HG02840 (cell line): ENCODE measurements around the gene PKNOX2.

Experiments
- ATAC-seq: cut with Tn5 transposase; IDR thresholded peaks from one replicate; pipeline ENCODE4 v1.9.1; 2021; ENCODE audit warnings: mild to moderate bottlenecking, moderate library complexity, moderate number of reproducible peaks; ENCODE audit not compliant: unreplicated experiment, low FRiP score

The PKNOX2 gene, protein sequence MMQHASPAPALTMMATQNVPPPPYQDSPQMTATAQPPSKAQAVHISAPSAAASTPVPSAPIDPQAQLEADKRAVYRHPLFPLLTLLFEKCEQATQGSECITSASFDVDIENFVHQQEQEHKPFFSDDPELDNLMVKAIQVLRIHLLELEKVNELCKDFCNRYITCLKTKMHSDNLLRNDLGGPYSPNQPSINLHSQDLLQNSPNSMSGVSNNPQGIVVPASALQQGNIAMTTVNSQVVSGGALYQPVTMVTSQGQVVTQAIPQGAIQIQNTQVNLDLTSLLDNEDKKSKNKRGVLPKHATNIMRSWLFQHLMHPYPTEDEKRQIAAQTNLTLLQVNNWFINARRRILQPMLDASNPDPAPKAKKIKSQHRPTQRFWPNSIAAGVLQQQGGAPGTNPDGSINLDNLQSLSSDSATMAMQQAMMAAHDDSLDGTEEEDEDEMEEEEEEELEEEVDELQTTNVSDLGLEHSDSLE

GRCh38 chr11:125164422-125165110, at the start of gene PKNOX2:
TSS of gene PKNOX2 (plus strand) at chr11:125164751. CDS start at chr11:125351306, 186,555 bp downstream.
- ATAC-seq: no peak

DNA sequence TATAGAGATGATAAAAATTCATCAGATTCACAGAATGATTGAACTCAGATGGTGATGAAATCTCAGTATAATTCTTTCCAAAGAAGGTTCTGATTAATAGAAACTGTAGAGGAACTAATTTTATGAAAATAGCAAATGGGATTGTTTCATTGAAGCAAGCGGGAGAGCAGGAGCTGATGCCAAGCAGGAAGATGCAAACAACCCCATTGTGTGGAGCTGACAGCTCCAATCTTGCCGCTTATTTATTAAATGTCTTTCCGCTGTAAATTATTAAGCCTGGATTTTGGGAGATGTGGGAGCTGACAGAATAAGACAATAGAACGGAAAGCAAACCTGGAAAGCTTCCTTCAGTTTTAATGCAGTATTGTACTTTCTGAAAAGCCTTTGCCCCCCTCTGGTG, 47.1 kb upstream of the PKNOX2 start:
- no peak for ATAC-seq

GRCh38 chr11:125123194-125123946, 41.2 kb upstream of the PKNOX2 start:
- no peak for ATAC-seq

DNA sequence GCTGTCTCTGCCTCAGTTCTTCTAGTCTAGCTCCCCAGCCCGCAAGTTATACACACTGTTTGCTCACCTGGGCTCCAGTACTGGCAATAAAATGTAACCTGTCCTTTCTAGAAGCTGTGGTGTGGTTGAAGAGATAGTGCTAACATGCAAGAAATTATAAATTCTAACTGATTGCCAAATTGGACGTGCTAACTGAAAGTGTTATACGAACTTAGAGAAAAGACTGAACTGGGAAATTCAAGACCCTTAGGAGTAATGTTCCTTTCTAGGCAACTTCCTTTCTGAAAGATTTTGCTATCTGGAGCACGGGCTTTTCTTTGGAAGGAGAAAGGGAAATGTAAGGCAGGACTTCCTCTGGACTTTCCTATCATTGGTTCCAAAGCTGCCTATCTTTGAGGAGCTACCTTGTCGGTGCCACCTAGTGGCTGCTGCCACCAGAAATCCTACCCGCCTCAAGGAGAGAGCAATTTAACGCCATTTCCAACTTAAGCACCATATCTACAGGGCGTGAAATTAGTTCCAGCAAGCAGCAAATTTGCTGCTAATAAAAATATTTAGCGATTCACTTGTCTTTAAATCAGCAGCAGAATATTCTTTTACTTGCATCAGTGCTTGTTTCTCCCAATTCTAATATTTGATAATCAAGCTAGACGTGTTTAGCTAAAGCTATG, 40.5 kb upstream of the PKNOX2 start:
- no peak for ATAC-seq

DNA sequence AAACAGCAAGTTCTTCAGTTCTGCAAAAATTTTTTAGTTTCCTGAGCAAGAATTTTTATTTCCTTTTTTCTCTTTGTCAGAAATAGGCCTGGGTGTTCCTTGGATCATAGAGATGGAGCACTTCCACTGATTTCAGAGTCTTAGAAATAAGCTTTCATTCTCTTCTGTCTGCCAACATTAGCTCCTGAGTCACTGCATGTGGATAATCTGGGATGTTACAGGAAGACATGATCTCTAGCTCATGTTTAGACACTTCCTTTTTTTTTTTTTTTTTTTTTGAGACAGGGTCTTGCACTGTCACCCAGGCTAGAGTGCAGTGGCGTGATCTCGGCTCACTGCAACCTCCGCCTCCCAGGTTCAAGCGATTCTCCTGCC, 39.9 kb upstream of the PKNOX2 start:
- ATAC-seq: no peak

DNA sequence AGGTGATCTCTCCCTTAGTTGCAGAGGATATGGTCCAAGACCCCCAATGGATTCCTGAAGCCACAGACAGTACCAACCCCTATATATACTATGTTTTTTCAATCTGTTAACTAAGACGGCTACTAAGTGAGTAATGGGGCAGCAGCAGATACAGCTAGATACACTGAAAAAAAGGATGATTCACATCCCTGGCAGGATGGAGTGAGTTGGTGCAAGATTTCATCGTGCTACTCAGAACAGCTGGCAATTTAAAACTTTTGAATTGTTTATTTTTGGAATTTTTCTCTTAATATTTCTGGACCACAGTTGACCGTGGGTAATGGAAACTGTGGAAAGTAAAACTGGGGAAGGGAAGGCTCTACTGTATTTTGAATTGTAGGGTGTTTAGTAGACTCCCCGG, 36.1 kb upstream of the PKNOX2 start:
- ATAC-seq: no peak

DNA sequence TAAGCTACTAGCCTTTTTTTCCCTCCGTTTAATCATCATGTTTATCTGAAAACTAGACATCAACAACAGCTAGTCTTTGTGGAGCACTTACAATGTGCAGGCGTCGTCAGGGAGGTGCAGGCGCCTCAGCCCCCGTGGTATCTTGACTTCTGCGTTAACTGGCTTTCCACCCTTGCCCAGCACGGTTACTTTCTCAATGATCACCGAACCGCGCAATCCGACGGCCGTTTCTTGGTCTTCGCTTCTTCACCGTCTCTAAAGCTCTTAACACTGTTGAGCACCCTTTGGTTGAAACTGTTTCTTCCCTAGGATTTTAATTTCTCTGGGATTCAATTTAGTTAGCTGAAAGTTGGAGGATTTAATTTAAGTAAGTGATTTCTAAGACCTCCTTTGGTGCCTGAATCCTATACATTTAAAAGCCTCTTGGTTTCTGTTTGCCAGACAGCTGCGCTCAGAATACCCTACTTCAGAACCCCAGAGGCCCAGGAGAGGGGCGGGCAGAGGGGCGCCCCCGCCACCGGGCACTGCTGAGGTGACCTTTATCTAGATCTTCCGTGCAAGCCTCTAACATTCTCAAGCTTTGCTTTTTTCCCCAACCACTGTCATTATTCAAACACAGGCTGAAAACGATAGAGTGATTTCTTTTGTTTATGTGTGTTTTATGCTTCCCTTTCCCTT, 35.1 kb upstream of the PKNOX2 start:
- ATAC-seq: no peak

GRCh38 chr11:125132071-125132470, 32.5 kb upstream of the PKNOX2 start:
- no peak for ATAC-seq

- no peak for ATAC-seq
Measured at GRCh38 chr11:125132596-125132995, 32.0 kb upstream of the PKNOX2 start.

- no peak for ATAC-seq
Measured at GRCh38 chr11:125136001-125136400, 28.6 kb upstream of the PKNOX2 start.

DNA sequence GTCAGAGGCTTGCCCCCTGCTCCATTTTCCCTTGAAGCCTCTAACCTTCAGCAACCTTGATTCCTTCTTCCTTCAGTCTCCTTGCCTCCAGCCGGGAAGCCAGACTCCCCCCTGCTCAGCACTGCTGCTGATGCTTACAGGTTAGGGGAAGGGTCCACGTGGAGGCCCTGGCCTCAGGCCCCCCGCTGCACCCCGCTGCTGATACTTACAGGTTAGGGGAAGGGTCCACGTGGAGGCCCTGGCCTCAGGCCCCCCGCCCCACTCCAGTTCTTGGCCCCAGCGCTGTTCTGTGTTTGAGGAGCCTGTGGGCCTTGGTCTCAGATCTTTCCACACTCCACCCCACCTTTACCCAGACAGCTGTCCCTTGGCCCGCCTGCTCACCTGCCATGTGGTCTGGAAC, 25.6 kb upstream of the PKNOX2 start:
- ATAC-seq: no peak

GRCh38 chr11:125139778-125140177, 24.8 kb upstream of the PKNOX2 start:
- no peak for ATAC-seq

GRCh38 chr11:125140233-125140632, 24.3 kb upstream of the PKNOX2 start:
- ATAC-seq: no peak

DNA sequence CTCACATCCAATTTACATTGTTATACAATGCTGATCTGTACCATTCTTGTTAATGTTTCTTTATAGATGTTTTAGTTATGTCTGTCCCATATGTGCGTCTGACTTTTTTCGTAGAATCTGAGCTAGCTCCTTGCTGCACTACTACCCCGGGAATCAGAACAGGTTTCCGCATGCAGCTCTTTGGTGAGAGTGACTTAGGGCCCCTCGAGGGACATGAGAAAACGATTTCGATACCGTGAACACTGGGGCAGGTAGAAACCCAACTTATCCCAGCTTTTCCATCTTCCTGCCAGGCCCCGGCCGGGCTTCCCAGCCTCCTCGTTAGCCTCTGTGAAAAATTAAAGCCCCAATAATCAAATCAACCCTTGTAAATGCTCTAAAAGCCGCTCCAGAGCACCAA, 23.4 kb upstream of the PKNOX2 start:
- ATAC-seq: no peak

DNA sequence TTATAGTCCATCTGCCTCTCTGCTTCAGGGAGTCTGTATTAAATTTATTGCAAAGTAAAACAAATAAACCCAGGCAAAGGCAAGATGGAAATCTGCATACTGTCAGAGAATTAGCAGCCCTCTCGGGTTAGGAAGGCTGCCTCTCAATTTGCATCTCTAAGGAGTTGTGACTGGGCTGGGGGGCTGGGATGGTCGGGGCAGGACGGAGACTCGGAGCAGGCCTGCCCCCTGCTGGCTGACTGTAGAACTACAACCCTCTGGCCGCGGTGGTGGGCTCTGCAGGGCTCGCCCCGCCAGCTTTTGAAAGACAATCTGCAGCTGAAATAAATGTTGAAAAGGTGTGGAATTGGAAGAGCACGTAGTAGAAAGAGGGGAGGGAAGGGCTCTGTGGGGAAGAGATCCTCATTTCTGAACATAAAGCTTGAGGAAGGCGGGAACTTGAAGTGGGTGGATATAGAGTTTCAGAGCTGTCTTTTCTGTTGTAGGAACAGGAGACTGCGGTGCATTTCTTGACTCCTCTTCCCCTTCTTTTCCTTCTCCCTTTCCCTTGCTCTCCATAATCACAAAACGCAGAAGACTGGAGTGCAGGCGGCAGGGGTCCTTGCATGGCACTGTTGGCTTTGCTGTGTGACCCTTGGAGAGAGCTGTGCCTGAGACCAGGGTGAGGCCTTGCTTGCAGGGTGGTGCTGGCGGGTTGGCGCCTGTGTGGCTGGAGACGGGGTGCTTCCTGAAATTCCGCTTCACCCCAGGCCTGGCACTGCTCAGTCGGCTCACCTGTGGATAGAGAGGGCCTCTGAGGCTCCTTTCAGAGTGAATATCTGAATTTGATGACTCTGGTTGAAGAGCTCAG, 22.6 kb upstream of the PKNOX2 start:
- ATAC-seq: no peak

GRCh38 chr11:125146232-125146631, 18.3 kb upstream of the PKNOX2 start:
- no peak for ATAC-seq

DNA sequence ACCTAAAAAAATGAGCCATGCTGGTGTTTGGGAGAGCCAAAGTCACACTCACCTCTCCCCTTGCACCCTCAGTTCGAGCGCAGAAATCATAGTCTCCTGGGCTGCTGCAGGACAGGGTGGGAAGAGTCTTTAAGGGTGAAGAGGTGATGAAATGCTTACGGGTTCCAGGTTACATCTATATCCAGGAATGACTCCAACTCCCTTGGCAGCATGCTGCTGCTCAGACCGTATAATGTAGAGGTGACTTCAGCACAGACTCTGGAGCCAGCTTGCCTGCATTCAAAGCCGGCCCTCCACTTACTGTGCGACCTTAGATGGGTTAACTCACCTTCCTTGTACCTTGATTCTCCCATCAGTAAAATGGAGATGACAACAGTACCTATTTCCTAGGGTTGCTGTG, 17.3 kb upstream of the PKNOX2 start:
- ATAC-seq: no peak

- ATAC-seq: no peak
Measured at GRCh38 chr11:125148011-125148410, 16.5 kb upstream of the PKNOX2 start.

DNA sequence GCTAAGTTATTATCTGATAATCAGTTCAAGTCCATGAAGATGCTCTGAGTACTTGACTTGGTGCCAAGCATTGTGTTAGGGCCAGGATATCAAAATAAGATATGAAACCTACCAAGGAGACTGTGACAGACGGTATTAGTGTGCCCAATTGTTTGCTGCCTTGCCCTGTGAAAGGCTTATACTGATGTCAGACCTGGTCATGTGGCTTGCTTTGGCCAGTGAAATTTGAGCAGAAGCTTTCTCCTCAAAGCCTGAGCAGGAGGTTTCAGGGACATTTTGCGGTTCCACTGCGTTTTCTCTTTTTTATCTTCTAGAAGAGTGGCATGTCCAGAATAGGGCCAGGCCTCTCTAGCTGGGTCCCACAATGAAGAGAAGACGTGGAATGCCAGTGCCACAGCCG, 15.8 kb upstream of the PKNOX2 start:
- ATAC-seq: no peak
